ENCODE data around the gene PPTC7.
A peak's percentile ranks its signal among the peaks of the same experiment; 100 is the strongest.
"Not testable (repeated sequence)": the region's sequence is repeated elsewhere in the genome, so short reads cannot be mapped to it uniquely, and the experiment has no call there.

DNA sequence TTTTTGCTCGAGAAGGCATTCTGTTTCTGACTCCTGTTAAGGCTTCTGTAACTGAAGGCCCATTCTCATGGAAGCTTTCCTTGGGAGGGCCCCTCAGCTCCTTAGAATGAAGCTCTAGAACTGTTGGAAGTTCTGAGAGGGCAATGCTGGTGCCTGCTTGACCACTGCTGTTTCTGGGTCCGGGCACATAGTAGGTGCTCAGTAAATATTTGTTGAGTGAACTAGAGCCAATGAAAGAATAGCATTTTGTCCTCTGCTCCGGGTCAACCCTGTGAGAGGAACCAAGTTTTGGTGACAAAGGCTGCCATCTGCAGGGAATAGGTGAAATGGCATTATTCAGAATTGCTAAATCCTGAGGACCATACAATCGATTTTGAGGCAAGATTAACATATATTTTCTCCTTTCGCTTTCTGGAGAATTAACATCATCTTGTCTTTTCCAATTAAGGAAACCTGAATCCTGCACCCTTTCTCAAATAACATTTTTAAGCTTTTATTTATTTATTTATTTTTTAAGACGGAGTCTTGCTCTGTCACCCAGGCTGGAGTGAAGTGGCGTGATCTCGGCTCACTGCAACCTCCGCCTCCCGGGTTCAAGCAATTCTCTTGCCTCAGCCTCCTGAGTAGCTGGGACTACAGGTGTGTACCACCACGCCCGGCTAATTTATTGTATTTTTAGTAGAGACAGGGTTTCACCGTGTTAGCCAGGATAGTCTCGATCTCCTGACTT, 19.1 kb upstream of the PPTC7 start:
- TF ChIP-seq, protein P1, sequence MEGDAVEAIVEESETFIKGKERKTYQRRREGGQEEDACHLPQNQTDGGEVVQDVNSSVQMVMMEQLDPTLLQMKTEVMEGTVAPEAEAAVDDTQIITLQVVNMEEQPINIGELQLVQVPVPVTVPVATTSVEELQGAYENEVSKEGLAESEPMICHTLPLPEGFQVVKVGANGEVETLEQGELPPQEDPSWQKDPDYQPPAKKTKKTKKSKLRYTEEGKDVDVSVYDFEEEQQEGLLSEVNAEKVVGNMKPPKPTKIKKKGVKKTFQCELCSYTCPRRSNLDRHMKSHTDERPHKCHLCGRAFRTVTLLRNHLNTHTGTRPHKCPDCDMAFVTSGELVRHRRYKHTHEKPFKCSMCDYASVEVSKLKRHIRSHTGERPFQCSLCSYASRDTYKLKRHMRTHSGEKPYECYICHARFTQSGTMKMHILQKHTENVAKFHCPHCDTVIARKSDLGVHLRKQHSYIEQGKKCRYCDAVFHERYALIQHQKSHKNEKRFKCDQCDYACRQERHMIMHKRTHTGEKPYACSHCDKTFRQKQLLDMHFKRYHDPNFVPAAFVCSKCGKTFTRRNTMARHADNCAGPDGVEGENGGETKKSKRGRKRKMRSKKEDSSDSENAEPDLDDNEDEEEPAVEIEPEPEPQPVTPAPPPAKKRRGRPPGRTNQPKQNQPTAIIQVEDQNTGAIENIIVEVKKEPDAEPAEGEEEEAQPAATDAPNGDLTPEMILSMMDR (conservative IDR thresholded peaks at IDR 0.05): peak; percentile 83
- not testable (repeated sequence) for TF ChIP-seq EZH2 (IDR thresholded peaks at IDR 0.05; ENCODE audit: low read depth)
